PC-9 (cell line): ENCODE measurements around the gene CUX1. TPM values are rescaled to one million over a fixed set of nuclear protein-coding genes. Genes with fewer than 3 reads are reported as not detected.
"Not testable (repeated sequence)": the region's sequence is repeated elsewhere in the genome, so short reads cannot be mapped to it uniquely, and the experiment has no call there.

ENCODE experiments used
- BruUV-seq: library from RNA; stranded (reverse); fragments of 400-500 nt; replicated peaks from 2 replicates; lab custom pipeline; 2021; lab: Mats Ljungman, UMichigan
- CTCF ChIA-PET: fragments of 300-600 bp; sonication (Branson Sonifier 250); formaldehyde crosslinking; loops from one replicate; lab custom pipeline; 2022; ENCODE audit warnings: antibody characterized with exemption; lab: Charles Lee
- POLR2A ChIA-PET: fragments of 300-600 bp; sonication (Branson Sonifier 250); formaldehyde crosslinking; loops from one replicate; lab custom pipeline; 2022; ENCODE audit warnings: antibody characterized with exemption; ENCODE audit not compliant: unreplicated experiment; lab: Charles Lee
- DNase-seq, 2 experiments: peaks; one replicate each; pipeline versions ENCODE4 v3.0.0 to v3.0.0-alpha.2; 2015 to 2022; ENCODE audit warnings: mixed read lengths in 1 of 2
- H2AFZ ChIP-seq: fragments of 200-600 bp; sonication (generic); 2 replicates; pipeline ENCODE4 v1.8.1; 2017; ENCODE audit warnings: antibody characterized with exemption
- H3F3A ChIP-seq: fragments of 200-600 bp; sonication (generic); 2 replicates; pipeline ENCODE4 v1.8.1; 2017; ENCODE audit warnings: antibody characterized with exemption, mild to moderate bottlenecking, low read depth; ENCODE audit not compliant: insufficient read depth
- H3K27ac ChIP-seq: fragments of 200-600 bp; sonication (generic); 2 replicates; pipeline ENCODE4 v1.6.1; 2016; ENCODE audit warnings: mixed run types
- H3K27me3 ChIP-seq: fragments of 200-600 bp; sonication (generic); 2 replicates; pipeline ENCODE4 v1.6.1; 2016; ENCODE audit warnings: low read depth, mixed run types; ENCODE audit not compliant: insufficient read depth
- H3K36me3 ChIP-seq: fragments of 200-600 bp; sonication (generic); 2 replicates; pipeline ENCODE4 v1.6.1; 2016; ENCODE audit warnings: low read depth, mixed run types
- H3K4me1 ChIP-seq: fragments of 200-600 bp; sonication (generic); replicated peaks from 2 replicates; pipeline ENCODE4 v1.6.1; 2016; ENCODE audit warnings: mixed run types; ENCODE audit not compliant: insufficient read depth
- H3K4me2 ChIP-seq: fragments of 200-600 bp; sonication (generic); 2 replicates; pipeline ENCODE4 v1.6.1; 2017; ENCODE audit warnings: mixed run types
- H3K4me3 ChIP-seq: fragments of 200-600 bp; sonication (generic); 2 replicates; pipeline ENCODE4 v1.6.1; 2016; ENCODE audit warnings: mixed run types
- H3K79me2 ChIP-seq: fragments of 200-600 bp; sonication (generic); 2 replicates; pipeline ENCODE4 v1.6.1; 2017; ENCODE audit warnings: low read depth, mixed run types
- H3K9me2 ChIP-seq: fragments of 200-600 bp; sonication (generic); 2 replicates; pipeline ENCODE4 v1.8.1; 2017; ENCODE audit warnings: mild to moderate bottlenecking; ENCODE audit not compliant: insufficient read depth
- H3K9me3 ChIP-seq: fragments of 200-600 bp; sonication (generic); 2 replicates; pipeline ENCODE4 v1.8.1; 2016; ENCODE audit warnings: low read depth; ENCODE audit not compliant: insufficient read depth
- H4K20me1 ChIP-seq: fragments of 200-600 bp; sonication (generic); 2 replicates; pipeline ENCODE4 v1.8.1; 2017; ENCODE audit not compliant: insufficient read depth
- CTCF ChIP-seq: fragments of 200-600 bp; sonication (generic); conservative IDR thresholded peaks from 2 replicates; pipeline ENCODE4 v1.6.1; 2017; ENCODE audit warnings: mixed run types, antibody characterized with exemption, mild to moderate bottlenecking, moderate library complexity
- EZH2 ChIP-seq: fragments of 200-600 bp; sonication (generic); IDR thresholded peaks from 2 replicates; pipeline ENCODE4 v1.8.0; 2017; ENCODE audit warnings: antibody characterized with exemption, low read depth
- intact Hi-C: fragments of 100-400 bp; cut with micrococcal nuclease; formaldehyde crosslinking; loops from one replicate; pipeline ENCODE4 v1.10.0; 2022; ENCODE audit not compliant: unreplicated experiment
- total RNA-seq: library from RNA; stranded (reverse); gene quantifications from 2 replicates; pipeline ENCODE4 v1.2.3, GENCODE V29; 2021

The CUX1 gene
- total RNA-seq, 1 experiment from 2014 or later: 83.3 TPM

- H3K9me3 ChIP-seq: no peaks in the 10 kb centered on the region
- intact Hi-C loops: no loop called here
- CTCF ChIA-PET: no interaction called here
These were observed 229.7 kb downstream of the CUX1 start for GRCh38 chr7:102047167-102047566.

GRCh38 chr7:102049765-102050164 lies 232.3 kb downstream of the CUX1 start:
- H3F3A ChIP-seq: no peaks in the 10 kb centered on the region
- H3K9me2 ChIP-seq: no peaks in the 10 kb centered on the region
- H3K27me3 ChIP-seq: no peaks in the 10 kb centered on the region
- no peak overlapping the region for H3K4me3 ChIP-seq
- CTCF ChIA-PET: interaction anchor here (0.6 kb wide), 1 partner anchor 57 kb away, joined by 4 read pairs; no protein-coding TSS in a partner anchor
- TF ChIP-seq CTCF: no peak
- TF ChIP-seq EZH2: no peak
- H2AFZ ChIP-seq: no peak overlapping the region
- H4K20me1 ChIP-seq: no peaks in the 10 kb centered on the region
- DNase-seq: no peak
- H3K27ac ChIP-seq: no peak overlapping the region
- H3K79me2 ChIP-seq: no peaks in the 10 kb centered on the region
- no peaks in the 10 kb centered on the region for H3K4me1 ChIP-seq
- POLR2A ChIA-PET: no interaction called here
- intact Hi-C loops: no loop called here
- no peaks in the 10 kb centered on the region for H3K36me3 ChIP-seq
- H3K9me3 ChIP-seq: no peaks in the 10 kb centered on the region
- H3K4me2 ChIP-seq: no peak overlapping the region
- no TSS peak for BruUV-seq

More at GRCh38 chr7:102047167-102047566, 229.7 kb downstream of the CUX1 start:
- Histone ChIP-seq H3K79me2 (no peaks in the 10 kb centered on the region), H3K9me2 (no peaks in the 10 kb centered on the region), H3F3A (no peaks in the 10 kb centered on the region; the same call in 1 of the 2 replicates), H4K20me1 (no peaks in the 10 kb centered on the region), H3K36me3 (no peaks in the 10 kb centered on the region), H3K4me1 (peaks cover under 1% of the 10 kb centered on the region), H3K27me3 (no peaks in the 10 kb centered on the region), H3K27ac (no peak overlapping the region), H3K4me2 (no peak overlapping the region), H3K4me3 (no peak overlapping the region), H2AFZ (no peak overlapping the region)
- DNase-seq: no peak
- TF ChIP-seq EZH2: no peak
- no peak for TF ChIP-seq CTCF
- POLR2A ChIA-PET: no interaction called here
- no TSS peak for BruUV-seq

- DNase-seq: no peak
- H3K4me1 ChIP-seq: no peaks in the 10 kb centered on the region
- TF ChIP-seq CTCF (no peak), EZH2 (no peak)
- ChIA-PET CTCF (no interaction called here), POLR2A (no interaction called here)
- H3K27ac ChIP-seq: no peak overlapping the region
- H3F3A ChIP-seq: no peaks in the 10 kb centered on the region
- H3K79me2 ChIP-seq: no peaks in the 10 kb centered on the region
- H3K9me2 ChIP-seq: no peaks in the 10 kb centered on the region
- intact Hi-C loops: no loop called here
- no TSS peak for BruUV-seq
- H3K27me3 ChIP-seq: no peaks in the 10 kb centered on the region
- H3K36me3 ChIP-seq: no peaks in the 10 kb centered on the region
- H4K20me1 ChIP-seq: no peaks in the 10 kb centered on the region
- no peak overlapping the region for H3K4me3 ChIP-seq
- no peaks in the 10 kb centered on the region for H3K9me3 ChIP-seq
- H2AFZ ChIP-seq: no peak overlapping the region
- no peak overlapping the region for H3K4me2 ChIP-seq
These were observed 233.5 kb downstream of the CUX1 start for GRCh38 chr7:102050864-102051460.

- BruUV-seq, H3K4me3 ChIP-seq, H4K20me1 ChIP-seq, POLR2A ChIA-PET, H3F3A ChIP-seq, H3K27ac ChIP-seq, H2AFZ ChIP-seq, H3K79me2 ChIP-seq, H3K9me3 ChIP-seq, H3K36me3 ChIP-seq, H3K4me1 ChIP-seq, H3K9me2 ChIP-seq, CTCF ChIA-PET, intact Hi-C loops, H3K27me3 ChIP-seq, DNase-seq, H3K4me2 ChIP-seq: not testable (repeated sequence)
These were observed 234.3 kb downstream of the CUX1 start for GRCh38 chr7:102051736-102052135.
